NCI-H526 (cell line): ENCODE data around the gene DCUN1D2.
"Not testable (repeated sequence)": the region's sequence is repeated elsewhere in the genome, so short reads cannot be mapped to it uniquely, and the experiment has no call there.

ENCODE experiments used
- DNase-seq, 2 experiments: peaks; one replicate each; lab custom pipeline; 2025; lab: John Stamatoyannopoulos, UW

Gene DCUN1D2

DNA sequence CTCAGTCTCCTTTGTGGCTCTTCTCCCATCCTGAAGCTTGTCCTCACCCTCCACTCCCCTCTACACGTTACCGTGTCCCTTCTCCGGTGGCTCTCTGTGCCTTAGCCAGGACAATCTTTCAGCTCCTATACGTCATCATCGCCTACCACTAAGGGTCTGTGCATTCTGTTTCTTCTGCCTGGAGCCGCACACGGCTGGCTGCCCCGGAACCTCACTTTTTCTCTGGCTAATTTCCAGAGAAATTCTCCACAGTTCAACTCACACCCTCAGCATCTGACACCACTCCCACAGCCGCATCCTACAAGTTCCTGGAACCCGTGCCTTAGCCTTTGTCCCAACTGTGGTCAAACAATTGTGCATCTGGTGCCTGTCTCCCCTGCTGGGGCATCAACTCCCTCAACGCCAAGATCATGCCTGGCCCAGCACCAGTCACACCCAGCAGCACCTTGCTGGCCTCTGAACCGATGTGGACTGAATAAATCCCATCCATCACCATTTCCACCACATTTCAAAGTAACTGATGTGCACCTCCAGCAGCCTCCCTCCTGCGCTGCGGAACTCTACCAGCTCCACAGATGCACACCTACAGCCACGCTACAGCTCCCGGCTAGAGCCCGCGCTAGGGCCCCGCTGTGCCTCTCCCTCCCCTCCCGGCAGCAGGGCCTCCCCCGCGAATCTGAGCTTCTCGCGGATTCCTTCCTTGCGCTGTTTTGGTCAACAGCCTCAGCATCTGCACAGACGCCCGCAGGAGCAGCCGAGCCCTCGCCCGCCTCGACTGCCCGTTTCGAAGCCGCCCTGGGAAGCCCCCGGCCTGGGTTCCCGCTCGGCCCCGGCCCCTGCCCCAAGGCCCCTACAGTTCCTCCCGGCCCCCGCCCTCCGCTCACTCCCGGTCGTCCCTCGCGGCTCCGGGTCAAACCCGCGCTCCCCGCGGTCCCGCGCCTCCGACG lies 689 bp downstream of the DCUN1D2 start:
- peak; percentile 18 to 75 for DNase-seq

DNA sequence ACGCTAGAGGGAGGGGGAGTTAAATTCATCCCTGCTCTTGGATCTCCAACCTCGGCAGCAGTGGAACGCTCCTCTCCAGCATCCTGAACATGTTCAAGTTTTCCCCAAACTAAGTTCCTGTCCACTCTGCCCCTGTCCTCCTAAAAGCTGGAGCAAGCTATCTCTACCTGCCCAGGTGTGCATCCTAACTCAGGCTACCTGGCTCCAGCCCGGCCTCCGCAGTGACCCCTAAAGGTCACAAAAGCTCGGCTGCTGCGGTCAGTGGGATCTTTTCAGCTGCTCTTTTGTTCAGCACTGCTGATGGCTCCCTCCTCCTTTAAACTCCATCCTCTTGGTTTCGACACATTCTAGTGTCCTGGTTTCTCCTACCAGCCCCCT lies 1.4 kb downstream of the DCUN1D2 start:
- peak in 1 of 2 experiments; percentile 64 for DNase-seq

DNA sequence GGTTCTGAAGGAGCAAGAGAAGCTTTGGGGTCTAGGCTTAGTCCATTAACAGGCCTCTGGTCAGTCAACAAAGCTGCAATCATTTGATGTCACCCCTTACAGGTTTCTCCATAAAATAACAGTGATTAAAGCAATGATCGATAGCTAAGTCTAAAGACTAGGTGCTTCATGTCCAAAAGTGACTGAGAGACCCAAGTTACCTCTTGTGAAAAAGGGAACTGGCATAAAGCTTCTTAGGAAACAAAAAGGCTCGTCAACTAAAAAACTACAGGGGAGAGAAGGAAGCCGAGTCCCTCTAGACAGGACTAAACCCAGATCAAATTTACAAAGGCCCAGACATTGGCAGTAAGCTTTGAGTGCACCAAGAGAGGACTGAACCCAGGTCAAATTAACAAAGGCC lies 2.2 kb downstream of the DCUN1D2 start:
- DNase-seq: no peak

DNA sequence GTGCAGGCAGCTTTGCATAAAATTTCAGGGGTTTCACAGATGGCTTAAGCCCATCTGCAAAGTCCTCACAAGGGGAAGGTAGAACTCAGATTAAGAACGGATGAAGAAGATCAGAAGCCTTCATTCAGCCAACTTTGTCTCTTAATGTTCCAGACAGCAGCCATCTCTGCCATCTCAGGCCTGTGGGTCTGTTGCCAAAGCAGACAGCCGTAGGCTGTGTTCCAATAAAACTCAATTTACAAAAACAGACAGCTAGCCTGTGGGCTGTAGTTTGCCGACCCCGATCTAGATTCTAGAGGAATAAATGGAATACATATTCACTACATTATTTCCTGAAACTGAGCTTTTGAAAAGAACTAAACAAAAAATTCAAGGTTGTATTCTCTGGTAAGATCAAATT lies 3.8 kb downstream of the DCUN1D2 start:
- no peak for DNase-seq

DNA sequence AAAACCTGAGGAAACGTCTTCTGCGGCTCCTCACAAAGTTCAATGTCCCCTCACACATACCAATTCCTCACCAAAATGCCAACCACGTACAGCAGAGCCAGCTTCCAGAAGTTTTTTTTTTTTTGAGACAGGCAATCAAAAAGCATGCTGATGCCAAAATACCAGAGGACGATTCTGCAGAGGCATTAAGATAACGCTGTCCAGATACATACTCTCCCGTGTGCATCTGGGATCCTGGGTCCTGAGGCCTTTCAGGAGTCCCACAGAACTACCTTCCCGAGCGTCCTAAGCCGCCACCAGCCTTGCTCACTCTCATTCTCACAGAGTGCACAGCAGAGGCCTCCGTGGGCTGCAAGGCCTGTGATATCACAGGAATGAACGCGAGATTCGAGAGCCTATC lies 5.0 kb downstream of the DCUN1D2 start:
- DNase-seq: no peak

DNA sequence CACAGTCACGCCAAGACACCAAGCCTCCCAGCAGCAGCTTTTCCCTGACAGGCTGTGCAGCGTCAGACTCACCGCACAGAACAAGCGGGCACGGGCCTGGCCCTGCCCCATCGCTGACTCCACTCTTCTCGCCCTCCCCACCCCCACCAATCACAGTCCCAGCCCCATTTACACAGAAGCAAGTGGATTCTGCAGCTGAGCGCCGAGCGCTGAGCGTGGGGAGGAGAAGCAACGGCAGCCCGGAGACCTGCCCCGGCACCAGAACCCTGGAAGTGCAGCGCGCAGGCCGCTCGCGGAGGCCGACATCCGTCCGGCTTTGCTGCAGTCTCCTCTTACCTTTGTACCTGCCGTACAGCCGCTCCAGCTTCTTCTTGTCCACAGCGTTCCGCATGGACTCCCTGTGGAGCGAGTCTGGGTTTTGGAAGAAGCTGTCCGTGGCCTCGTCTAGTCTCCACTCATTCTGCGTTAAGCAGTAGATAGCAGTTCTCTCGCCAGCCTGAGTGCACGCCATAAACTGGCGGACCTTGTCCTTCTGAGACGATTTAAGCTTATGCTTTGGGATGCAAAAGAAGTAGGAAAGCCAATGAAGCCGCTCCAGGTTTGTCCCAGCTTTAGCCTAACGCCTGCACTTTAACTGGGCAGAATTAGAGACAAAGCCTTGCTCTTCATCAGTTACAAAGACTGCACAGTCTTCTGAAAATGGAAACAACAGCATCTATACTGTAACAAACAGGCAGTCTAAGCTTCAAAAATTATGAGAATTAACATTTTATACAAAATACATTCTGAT lies 6.8 kb downstream of the DCUN1D2 start:
- no peak for DNase-seq

DNA sequence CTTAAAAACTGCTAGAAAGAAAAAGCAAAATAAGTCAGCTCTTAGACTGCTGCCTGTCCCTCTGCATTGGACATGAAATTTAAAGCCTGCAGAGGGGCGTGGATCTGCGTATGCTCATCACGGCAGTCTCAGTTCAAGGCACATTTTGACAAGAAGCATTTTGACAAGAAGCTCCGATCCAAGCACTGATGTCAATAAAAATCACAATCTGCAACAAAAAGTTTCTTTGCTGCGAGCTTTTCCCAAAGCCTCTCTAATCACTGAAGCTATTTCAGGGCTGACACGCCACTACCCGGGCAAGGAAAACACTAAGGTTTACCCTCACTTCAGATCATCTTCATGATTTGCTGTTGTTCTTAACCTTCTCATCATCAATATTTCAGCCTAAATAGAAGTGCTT lies 7.4 kb downstream of the DCUN1D2 start:
- DNase-seq: no peak

DNA sequence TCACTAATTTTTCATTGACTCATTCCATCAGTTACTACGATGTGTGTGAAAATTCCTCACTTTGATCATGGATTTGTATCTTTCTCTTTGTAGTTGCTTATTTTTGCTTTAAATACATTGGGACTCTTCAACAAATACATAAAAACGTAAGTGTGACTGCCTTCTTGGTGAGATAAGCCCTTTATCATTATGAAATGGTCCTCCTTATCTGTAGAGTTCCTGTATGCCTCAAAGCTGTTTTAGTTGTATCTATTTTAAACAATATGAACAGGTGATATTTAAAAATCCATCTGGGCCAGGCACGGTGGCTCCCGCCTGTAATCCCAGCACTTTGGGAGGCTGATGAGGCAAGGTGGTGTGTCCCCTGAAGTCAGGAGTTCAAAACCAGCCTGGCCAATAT lies 11.3 kb downstream of the DCUN1D2 start:
- DNase-seq: no peak

DNA sequence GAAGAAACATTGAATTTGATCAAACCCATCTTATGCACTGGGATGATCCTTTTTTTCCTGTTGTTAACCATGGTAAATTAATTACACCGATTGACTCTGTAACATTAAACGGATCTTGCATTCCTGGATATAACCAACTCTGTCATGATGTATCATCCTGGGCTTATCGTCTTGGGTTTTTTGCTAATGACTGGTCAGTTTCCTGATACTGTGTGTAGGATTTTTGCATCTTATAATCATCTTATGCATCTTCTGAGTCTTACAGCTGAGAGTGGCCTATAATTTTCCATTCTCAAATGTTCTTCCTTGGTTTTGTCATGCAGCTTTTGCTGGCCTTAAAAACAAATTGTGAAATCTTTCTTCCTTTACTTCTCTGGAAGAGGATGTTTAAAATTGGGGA lies 12.8 kb downstream of the DCUN1D2 start:
- no peak for DNase-seq

DNA sequence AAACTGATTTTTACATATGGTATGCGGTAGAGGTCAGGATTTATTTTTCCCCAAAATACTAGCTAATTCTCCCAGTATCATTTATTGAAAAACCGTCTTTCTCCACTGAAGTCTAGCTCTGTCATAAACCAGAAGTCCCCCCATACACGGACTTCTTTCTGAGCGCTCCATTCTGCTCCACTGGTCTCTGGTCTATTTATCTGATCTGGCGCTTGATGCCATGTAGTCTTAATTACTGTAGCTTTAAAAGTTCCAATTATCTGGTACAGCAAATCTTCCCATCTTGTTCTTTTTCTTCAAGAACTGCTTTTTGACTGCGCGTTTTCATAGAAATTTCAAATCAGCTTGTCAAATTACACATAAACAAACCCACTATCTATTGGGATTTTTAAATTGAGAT lies 13.7 kb downstream of the DCUN1D2 start:
- no peak for DNase-seq

DNA sequence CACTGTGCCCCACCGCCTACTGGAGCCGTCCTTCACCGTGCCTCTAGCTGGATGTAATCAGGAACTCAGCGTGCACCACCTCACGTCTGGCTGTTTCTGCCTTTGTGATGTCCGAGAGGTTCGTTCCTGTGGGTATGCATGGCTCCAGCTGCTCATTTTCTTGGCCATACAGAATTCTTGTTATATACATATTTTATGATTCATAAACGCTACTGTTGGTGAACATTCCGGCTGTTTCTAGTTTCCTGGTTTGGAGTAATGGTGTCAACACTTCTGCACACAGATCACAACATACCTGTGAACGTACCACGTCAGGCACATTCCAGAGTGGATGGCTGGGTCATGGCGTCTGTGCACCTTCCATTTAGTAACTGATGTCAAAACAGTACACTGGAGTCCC lies 14.6 kb downstream of the DCUN1D2 start:
- DNase-seq: no peak

DNA sequence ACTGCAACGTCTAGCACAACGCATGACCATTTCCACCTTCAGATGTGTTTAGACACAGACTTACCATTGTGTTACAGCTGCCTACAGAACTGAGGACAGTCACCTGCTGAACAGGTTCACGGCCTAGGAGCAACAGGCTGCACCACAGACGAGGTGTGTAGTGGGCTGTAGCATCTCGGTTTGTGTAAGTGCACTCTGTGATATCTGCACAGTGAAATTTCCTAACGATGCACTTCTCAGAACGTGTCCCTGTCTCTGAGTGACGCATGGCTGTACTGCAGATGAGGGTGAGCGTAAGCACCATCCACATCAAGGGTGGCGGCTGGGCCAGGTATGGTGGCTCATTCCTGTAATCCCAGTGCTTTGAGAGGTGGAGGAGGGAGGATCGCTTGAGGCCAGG lies 15.2 kb downstream of the DCUN1D2 start:
- DNase-seq: no peak

DNA sequence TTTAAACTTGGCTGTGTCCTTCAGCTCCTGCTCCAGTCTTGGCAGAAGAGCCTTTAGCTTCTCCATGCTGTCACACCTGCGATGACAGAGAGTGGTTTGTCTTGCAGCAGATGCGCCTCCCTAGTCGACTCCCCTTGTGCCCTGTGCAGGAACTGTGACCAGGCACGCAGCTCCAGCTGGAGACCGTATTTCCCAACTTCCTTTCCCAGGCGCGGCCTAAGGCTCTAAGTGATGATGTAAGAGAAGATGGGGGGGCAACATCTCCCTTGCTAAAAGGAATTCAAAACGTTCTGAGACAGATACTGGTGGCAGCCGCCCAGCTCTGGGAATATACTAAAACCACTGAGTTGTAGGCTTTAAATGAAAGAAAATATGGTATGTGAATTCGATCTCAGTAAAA lies 16.3 kb downstream of the DCUN1D2 start:
- no peak for DNase-seq

DNA sequence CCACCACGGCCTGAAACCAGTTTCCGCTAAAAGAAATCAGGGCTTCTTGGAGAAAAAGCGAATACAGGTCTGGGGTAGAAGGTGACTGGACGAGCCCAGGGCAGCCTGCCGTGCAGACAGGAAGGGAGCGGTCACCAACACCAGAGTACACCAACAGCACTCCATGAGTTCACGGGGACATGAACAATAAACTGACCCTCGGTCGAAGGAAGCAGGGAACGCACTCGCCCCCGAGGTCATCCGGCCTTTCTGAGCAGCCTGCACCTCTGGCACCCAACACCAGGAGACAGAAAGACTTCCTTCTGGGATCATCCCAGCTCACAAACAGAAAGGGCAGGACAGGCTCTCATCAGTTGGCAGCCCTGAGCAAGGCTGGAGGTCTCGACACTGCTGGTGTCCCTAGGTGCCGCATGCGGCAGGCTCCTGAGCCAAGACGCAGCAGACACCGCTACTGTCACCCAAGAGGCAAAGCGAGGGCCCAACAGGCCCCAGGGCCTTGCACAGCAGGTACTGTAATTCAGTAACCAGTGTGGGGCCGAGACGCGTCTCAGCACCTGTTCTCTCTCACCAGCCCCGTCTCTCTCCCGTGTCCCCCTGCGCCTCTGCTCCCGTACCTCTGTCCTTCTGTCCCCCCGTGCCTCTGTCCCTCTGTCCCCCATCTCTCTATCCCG lies 18.0 kb downstream of the DCUN1D2 start:
- DNase-seq: no peak

DNA sequence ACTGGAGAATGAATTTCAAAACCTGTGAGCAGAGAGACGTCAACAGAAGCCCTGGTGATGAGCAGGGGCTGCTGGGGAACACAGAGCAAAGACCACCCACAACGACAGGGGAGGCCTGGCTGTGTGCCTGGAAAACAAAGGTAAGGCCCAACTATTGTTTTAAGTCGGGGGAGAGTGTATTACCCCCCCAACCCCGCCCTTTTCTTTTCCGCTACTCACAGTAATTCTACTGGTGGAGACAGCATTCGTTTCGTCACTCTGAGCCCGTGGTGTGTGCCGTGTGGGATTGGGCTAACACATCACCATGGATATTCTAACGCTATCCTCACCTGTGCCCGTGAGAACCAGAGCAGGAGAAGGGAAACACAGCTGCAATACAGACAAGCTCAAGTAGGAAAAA lies 18.7 kb downstream of the DCUN1D2 start:
- DNase-seq: no peak

DNA sequence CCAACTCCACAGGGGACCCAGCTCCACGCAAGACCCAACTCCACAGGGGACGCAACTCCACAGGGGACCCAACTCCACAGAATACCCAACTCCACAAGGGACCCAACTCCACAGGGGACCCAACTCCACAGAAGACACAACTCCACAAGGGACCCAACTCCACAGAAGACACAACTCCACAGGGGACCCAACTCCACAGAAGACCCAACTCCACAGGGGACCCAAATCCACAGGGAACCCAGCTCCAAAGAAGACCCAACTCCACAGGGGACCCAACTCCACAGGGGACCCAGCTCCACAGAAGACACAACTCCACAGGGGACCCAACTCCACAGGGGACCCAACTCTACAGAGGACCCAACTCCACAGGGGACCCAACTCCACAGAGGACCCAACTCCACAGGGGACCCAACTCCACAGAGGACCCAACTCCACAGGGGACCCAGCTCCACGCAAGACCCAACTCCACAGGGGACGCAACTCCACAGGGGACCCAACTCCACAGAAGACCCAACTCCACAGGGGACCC lies 19.8 kb downstream of the DCUN1D2 start:
- not testable (repeated sequence) for DNase-seq

DNA sequence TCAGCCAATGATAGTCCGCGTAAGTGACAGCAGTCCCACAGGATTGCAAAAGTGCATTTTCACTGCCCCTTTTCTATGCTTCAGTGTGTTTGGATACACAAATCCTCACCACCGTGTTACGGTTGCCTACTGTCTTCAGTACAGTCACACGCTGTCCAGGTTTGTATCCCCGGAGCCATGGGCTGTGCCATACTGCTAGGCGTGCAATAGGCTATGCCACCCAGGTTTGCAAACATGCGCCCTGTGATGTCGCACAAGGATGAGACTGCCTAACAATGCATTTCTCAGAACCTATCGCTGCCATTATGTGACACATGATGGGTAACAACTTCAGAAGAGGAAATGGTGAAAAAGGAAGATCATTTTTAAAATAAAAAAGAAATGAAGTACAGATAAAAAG lies 20.4 kb downstream of the DCUN1D2 start:
- DNase-seq: no peak

DNA sequence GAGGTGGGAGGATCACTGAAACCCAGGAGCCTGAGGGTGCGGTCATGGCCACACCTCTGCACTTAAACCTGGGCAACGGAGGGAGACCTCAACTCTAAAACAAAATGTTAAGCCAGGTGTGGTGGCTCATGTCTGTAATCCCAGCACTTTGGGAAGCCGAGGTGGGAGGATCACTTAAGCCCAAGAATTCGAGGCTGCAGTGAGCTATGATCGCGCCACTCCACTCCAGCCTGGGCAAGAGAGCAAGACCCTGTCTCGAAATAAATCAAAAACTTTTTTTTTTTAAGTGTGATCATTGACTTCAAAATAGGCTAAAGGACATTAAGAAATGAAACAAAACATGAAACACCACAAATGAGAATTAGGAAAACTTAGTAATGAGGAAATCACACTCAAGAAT lies 20.9 kb downstream of the DCUN1D2 start:
- no peak for DNase-seq

DNA sequence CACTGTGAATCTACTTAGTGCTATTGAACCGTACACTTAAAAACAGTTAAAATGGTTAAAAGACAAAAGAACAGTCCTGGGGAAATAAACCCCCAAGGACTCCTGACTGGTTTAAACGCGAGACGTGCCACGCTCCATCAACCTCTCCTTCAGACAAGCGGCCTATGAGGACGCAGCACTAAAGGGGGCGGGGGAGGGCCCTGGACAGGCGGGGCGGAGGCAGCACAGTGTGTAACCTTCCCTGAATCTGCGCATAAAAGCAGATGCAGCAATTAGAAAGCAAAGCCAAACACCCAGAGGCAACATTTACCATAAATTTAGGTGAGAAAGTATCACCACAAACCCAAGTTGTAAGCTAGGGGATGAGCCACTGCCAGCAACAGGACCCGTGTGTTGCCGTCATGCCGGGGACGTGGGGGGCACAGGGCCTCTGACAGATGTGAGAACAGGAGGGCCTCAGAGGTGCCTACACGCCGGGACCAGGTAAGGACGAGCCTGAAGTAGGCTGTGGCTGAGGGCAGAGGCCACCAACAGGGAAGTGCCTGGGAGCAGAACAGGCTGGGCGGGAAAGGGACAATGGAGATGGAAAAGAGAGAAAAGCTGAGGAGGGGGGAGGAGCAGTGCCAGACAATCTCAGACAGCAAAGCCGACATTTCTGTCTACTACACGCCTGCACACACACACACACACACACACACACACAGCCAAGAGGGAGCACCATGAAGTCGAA lies 21.9 kb downstream of the DCUN1D2 start:
- no peak for DNase-seq

DNA sequence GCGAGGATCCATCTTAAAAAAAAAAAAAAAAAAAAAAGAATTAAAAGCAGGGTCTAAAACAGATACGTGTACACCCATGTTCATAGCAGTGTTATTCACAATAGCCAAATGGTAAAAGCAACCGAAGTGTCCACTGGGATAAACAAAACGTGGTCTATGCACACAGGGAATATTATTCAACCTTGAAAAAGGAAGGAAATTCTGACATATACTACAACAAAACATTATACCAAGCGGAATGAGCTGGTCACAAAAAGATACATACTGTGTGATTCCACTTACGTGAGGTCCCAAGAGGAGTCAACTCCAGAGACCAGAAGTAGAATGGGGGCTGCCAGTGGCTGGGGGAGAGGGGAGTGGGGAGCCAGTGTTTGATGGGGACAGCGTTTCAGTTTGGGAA lies 22.5 kb downstream of the DCUN1D2 start:
- DNase-seq: no peak

DNA sequence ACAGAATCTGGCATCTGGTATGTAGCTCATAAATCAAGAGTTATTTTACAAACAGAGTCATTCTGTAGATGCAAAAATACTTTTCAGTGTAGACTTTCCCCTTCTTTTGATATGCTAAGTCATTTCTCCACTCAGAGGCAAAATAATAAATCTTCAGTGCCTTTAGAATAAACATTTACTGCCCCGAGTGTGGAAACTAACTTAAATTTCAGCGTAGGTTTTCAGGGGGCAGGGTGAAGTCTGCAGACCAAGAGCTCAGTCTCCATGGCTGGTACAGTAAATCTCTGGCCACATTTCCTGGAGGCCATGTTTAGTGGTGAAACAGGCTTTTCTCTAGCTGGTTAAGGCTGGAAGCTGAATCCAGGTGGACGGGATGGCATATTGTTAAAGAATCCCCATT lies 24.1 kb downstream of the DCUN1D2 start:
- DNase-seq: no peak

DNA sequence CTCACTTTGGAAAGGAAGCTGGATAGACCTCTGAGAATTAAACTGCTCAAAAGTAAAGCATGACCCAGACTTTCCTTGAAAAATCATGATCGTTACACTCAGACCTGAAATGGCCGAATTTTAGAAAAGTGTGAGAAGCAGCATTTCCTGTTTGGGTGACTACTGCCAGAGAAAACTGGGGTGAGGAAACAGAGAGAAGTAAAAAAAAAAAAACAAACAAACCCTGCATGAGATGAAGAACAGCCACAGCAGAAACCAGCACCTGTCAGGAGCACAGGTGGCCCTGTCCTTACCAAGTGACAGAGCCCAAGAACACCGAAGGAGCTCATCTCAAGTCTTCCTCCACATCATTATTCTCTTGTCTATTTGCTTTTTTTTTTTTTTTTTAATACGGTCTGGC lies 25.2 kb downstream of the DCUN1D2 start:
- no peak for DNase-seq
